ENCODE data around the gene CLSTN3. TPM values are rescaled to one million over a fixed set of nuclear protein-coding genes. Genes with fewer than 3 reads are reported as not detected.

Gene CLSTN3
- total and polyA plus RNA-seq, 2 experiments from 2014 or later: 5.0 to 46.9 TPM

GRCh38 chr12:7137908-7138307 lies 7.7 kb downstream of the CLSTN3 start (continued):
- TF ChIP-seq ZNF331 (CRISPR knock-in tag; IDR thresholded peaks at IDR 0.05; ENCODE audit: low read depth): no peak

- no peak overlapping the region for H3K27ac ChIP-seq (ENCODE audit: low read depth)
- ATAC-seq: no peak
- H3K4me1 ChIP-seq (ENCODE audit: insufficient read depth): no peaks in the 10 kb centered on the region
- Mint-ChIP-seq H3K27ac (no peak overlapping the region), H3K4me3 (no peak overlapping the region), H3K27me3 (ENCODE audit: insufficient read depth, low read depth, poor library complexity) (peaks cover 4% of the 10 kb centered on the region), H3K9me3 (no peaks in the 10 kb centered on the region), H3K36me3 (ENCODE audit: low read depth) (peaks cover 33% of the 10 kb centered on the region), H3K4me1 (no peaks in the 10 kb centered on the region)
- H3K27me3 ChIP-seq (ENCODE audit: insufficient read depth): no peaks in the 10 kb centered on the region
- H3F3A ChIP-seq (replicated peaks; ENCODE audit: low read depth): no peaks in the 10 kb centered on the region
- DNase-seq (ENCODE audit: low spot score): no peak
- no peaks in the 10 kb centered on the region for H3K36me3 ChIP-seq (ENCODE audit: insufficient read depth)
- no peaks in the 10 kb centered on the region; the same call in 1 of the 2 replicates for H4K20me1 ChIP-seq (replicated peaks; ENCODE audit: insufficient read depth)
- TF ChIP-seq ZNF462 (CRISPR knock-in tag; IDR thresholded peaks at IDR 0.05) (no peak), EZH2 (IDR thresholded peaks at IDR 0.05; ENCODE audit: low read depth, unreplicated experiment) (no peak), NANOG (IDR thresholded peaks at IDR 0.05; ENCODE audit: borderline replicate concordance) (no peak)
- H2AFZ ChIP-seq: no peak overlapping the region
- H3K4me3 ChIP-seq: no peak overlapping the region
- H3K9me2 ChIP-seq (ENCODE audit: insufficient read depth): 0 out of 2 replicates have a peak, but pooled peaks cover 3% of the 10 kb centered on the region
- H3K79me2 ChIP-seq (replicated peaks; ENCODE audit: insufficient read depth): no peaks in the 10 kb centered on the region
- no peak overlapping the region for H3K4me2 ChIP-seq
Measured at GRCh38 chr12:7139200-7139599, 9.0 kb downstream of the CLSTN3 start.
